ENCODE measurements around the gene CHST15. TPM values are rescaled to one million over a fixed set of nuclear protein-coding genes. Genes with fewer than 3 reads are reported as not detected.

The CHST15 gene
- total and polyA plus RNA-seq, 2 of the 8 experiments (the other 6 are each of a cell fraction or from before 2014, with no cell fraction given) = 8.8 to 9.1 TPM

DNA sequence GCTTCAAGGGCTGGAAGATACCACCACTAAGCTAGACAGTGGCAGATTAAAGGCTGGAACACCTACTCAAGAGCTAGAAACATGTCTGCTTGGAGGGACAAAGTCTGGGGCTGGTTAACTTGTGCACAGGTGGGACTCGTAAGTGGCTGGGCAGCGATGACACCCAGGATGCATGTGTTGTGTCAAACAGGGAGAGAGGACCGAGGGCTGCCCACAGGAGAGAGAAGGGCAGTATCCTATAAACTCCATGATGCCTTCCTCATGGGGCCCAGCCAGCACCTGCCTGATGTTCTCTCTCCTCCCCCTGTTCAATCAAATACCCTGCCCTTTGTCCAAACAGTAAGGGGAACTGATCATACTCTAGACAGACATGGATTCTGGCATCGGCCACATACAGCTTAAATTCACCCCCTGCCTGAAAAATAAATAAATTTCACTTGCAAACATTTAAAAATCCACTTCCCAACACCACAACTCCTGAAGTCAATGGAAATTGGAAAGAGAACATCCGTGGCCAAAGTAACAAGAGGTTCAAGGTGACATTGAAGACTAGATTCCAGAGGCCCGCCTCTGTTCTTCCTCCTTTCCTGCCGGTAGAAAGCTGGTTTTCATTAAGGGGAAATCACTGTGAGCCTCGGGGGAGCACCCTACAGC lies 50.6 kb downstream of the CHST15 start:
- no peak overlapping the region for H2BK15ac ChIP-seq (ENCODE audit: low read length)
- CTCF ChIA-PET (ENCODE audit: partially characterized antibody) = interaction anchor here (0.7 to 1.9 kb wide), 3 partner anchors 16 to 346 kb away, joined by 3 to 6 read pairs (median 3); no protein-coding TSS in a partner anchor
- no peak overlapping the region for H2BK5ac ChIP-seq (ENCODE audit: low read depth, low read length)
- FAIRE-seq = no peak
- no peak overlapping the region for H3K4me2 ChIP-seq (ENCODE audit: insufficient read depth in 1 of 2, low read depth in 2 of 2, low read length in 2 of 2)
- H3K23me2 ChIP-seq (ENCODE audit: low read depth, low read length) = no peaks in the 10 kb centered on the region
- 90% methylated on average over 7 of the region's 8 CpGs; no CpG with 5 or more reads in 1 of the 2 experiments for WGBS, 2 experiments (ENCODE audit: extremely low coverage in 1 of 2, insufficient coverage in 1 of 2, insufficient read length in 1 of 2, insufficient replicate concordance in 2 of 2, low coverage in 1 of 2, low lambda C conversion rate in 2 of 2, missing lambda C conversion rate in 1 of 2)
- no peaks in the 10 kb centered on the region for H3K79me1 ChIP-seq (ENCODE audit: low read depth, low read length)
- H4K5ac ChIP-seq (ENCODE audit: insufficient read length, low read depth, low read length) = no peak overlapping the region
- POLR2A ChIA-PET (ENCODE audit: partially characterized antibody) = interaction anchor here (1.2 kb wide), 1 partner anchor 23 kb away, joined by 4 read pairs; no protein-coding TSS in a partner anchor
- no peak for DNase-seq (ENCODE audit: low read depth in 1 of 2, low spot score in 2 of 2)
- H3K9me3 ChIP-seq (ENCODE audit: insufficient read depth in 2 of 2, low read depth in 1 of 2, low read length in 1 of 2) = no peaks in the 10 kb centered on the region
- H3K56ac ChIP-seq (replicated peaks; ENCODE audit: insufficient read length, low read depth, low read length) = no peak overlapping the region
- TF ChIP-seq YY1 (IDR thresholded peaks at IDR 0.05; ENCODE audit: low read depth, low read length) = no peak
- no peak overlapping the region for H3K23ac ChIP-seq (ENCODE audit: insufficient read length)
- H3K27ac ChIP-seq (ENCODE audit: low read depth, low read length) = no peak overlapping the region
- H2AK5ac ChIP-seq (ENCODE audit: low read depth, low read length) = no peak overlapping the region
- H3K14ac ChIP-seq (ENCODE audit: insufficient read length) = no peak overlapping the region
- no peak overlapping the region for H4K91ac ChIP-seq (replicated peaks; ENCODE audit: insufficient read length, low read length)
- no peaks in the 10 kb centered on the region for H4K20me1 ChIP-seq (replicated peaks in 1 of 2; ENCODE audit: control insufficient read depth in 1 of 2, insufficient read depth in 2 of 2, low read length in 2 of 2)
- H3K36me3 ChIP-seq (ENCODE audit: control insufficient read depth in 2 of 4, insufficient read depth in 4 of 4, low read length in 3 of 4) = no peaks in the 10 kb centered on the region
- H2BK120ac ChIP-seq (replicated peaks; ENCODE audit: low read depth, low read length) = no peak overlapping the region
- no peak overlapping the region for H3K4me3 ChIP-seq (ENCODE audit: extremely low read depth in 1 of 4, insufficient read depth in 2 of 4, low read depth in 3 of 4, low read length in 4 of 4)
- no peak overlapping the region for H3K4ac ChIP-seq (replicated peaks; ENCODE audit: insufficient read length, low read depth, low read length)
- no peak overlapping the region for H2BK20ac ChIP-seq (ENCODE audit: low read length)
- no peak overlapping the region; a peak in 1 of 7 replicates for H3K9ac ChIP-seq (replicated peaks in 1 of 4; ENCODE audit: extremely low read depth in 1 of 4, low read depth in 3 of 4, low read length in 3 of 4)
- no peak overlapping the region for H3K18ac ChIP-seq (ENCODE audit: extremely low read depth, low read length)
- 0 out of 7 replicates have a peak, but pooled peaks cover 0 to 3% (median under 1%) of the 10 kb centered on the region in 4 experiments for H3K4me1 ChIP-seq (replicated peaks in 1 of 4; ENCODE audit: control insufficient read depth in 3 of 4, insufficient read depth in 4 of 4, low read length in 3 of 4)
- H4K8ac ChIP-seq (ENCODE audit: extremely low read depth, insufficient read depth, low read length) = no peak overlapping the region
- no peak overlapping the region for H2BK12ac ChIP-seq (ENCODE audit: low read depth, low read length)
- no peaks in the 10 kb centered on the region for H3K79me2 ChIP-seq (ENCODE audit: control insufficient read depth in 1 of 2, insufficient read depth in 2 of 2, low read length in 2 of 2)
- H2AFZ ChIP-seq (ENCODE audit: low read length) = no peak overlapping the region
- H3K27me3 ChIP-seq (replicated peaks in 1 of 4; ENCODE audit: control insufficient read depth in 3 of 4, extremely low read depth in 1 of 4, insufficient read depth in 3 of 4, low read length in 3 of 4) = no peaks in the 10 kb centered on the region; a peak in 1 of 7 replicates
